GM23338 (cell line): Measurements from ENCODE around the gene RNF121. TPM values are rescaled to one million over a fixed set of nuclear protein-coding genes. Genes with fewer than 3 reads are reported as not detected.

ENCODE experiments used
- ATAC-seq: fragments of 200-7000 bp; cut with Tn5 transposase; 3 replicates; pipeline ENCODE4 v1.9.1; 2020
- DNase-seq: peaks from one replicate; pipeline ENCODE4 v3.0.0-alpha.2; 2015; ENCODE audit warnings: low spot score
- H2AFZ ChIP-seq: fragments of 200-600 bp; sonication (generic); 2 replicates; pipeline ENCODE4 v1.8.0; 2016; ENCODE audit warnings: antibody characterized with exemption, mild to moderate bottlenecking, moderate library complexity
- H3F3A ChIP-seq: fragments of 200-600 bp; sonication (generic); replicated peaks from 2 replicates; pipeline ENCODE4 v1.8.0; 2017; ENCODE audit warnings: antibody characterized with exemption, mixed run types, low read depth
- H3K27ac ChIP-seq: fragments of 200-600 bp; sonication (generic); 2 replicates; pipeline ENCODE4 v1.6.1; 2016; ENCODE audit warnings: low read depth
- H3K27me3 ChIP-seq: fragments of 200-600 bp; sonication (generic); 2 replicates; pipeline ENCODE4 v1.8.0; 2016; ENCODE audit warnings: mild to moderate bottlenecking, mixed run types, moderate library complexity; ENCODE audit not compliant: insufficient read depth
- H3K36me3 ChIP-seq: fragments of 200-600 bp; sonication (generic); 2 replicates; pipeline ENCODE4 v1.8.0; 2016; ENCODE audit warnings: mild to moderate bottlenecking; ENCODE audit not compliant: insufficient read depth
- H3K4me1 ChIP-seq: fragments of 200-600 bp; sonication (generic); 2 replicates; pipeline ENCODE4 v1.8.0; 2016; ENCODE audit warnings: mild to moderate bottlenecking, moderate library complexity; ENCODE audit not compliant: insufficient read depth
- H3K4me2 ChIP-seq: fragments of 200-600 bp; sonication (generic); 2 replicates; pipeline ENCODE4 v1.7.1; 2017; ENCODE audit warnings: mixed run types
- H3K4me3 ChIP-seq: fragments of 200-600 bp; sonication (generic); 2 replicates; pipeline ENCODE4 v1.6.1; 2016; ENCODE audit warnings: mixed run types
- H3K79me2 ChIP-seq: fragments of 200-600 bp; sonication (generic); replicated peaks from 2 replicates; pipeline ENCODE4 v1.8.0; 2017; ENCODE audit warnings: mild to moderate bottlenecking; ENCODE audit not compliant: insufficient read depth
- H3K9me2 ChIP-seq: fragments of 200-600 bp; sonication (generic); 2 replicates; pipeline ENCODE4 v1.8.0; 2017; ENCODE audit not compliant: insufficient read depth
- H4K20me1 ChIP-seq: fragments of 200-600 bp; sonication (generic); replicated peaks from 2 replicates; pipeline ENCODE4 v1.8.0; 2017; ENCODE audit warnings: mild to moderate bottlenecking; ENCODE audit not compliant: insufficient read depth
- H3K27ac Mint-ChIP-seq: 2 replicates; pipeline ENCODE4 v1.8.0; 2020; ENCODE audit warnings: inconsistent platforms, mild to moderate bottlenecking, moderate library complexity, mixed read lengths
- H3K27me3 Mint-ChIP-seq: 3 replicates; pipeline ENCODE4 v1.8.0; 2022; ENCODE audit warnings: low read depth, mild to moderate bottlenecking, moderate library complexity, mixed read lengths, inconsistent platforms; ENCODE audit not compliant: insufficient read depth, poor library complexity
- H3K36me3 Mint-ChIP-seq: 3 replicates; pipeline ENCODE4 v1.8.0; 2021; ENCODE audit warnings: low read depth, mild to moderate bottlenecking, inconsistent platforms, moderate library complexity, mixed read lengths
- H3K4me1 Mint-ChIP-seq: 3 replicates; pipeline ENCODE4 v1.8.0; 2020; ENCODE audit warnings: mild to moderate bottlenecking, inconsistent platforms, mixed read lengths
- H3K4me3 Mint-ChIP-seq: 3 replicates; pipeline ENCODE4 v1.8.0; 2021; ENCODE audit warnings: moderate library complexity, mild to moderate bottlenecking, inconsistent platforms, mixed read lengths
- H3K9me3 Mint-ChIP-seq: 3 replicates; pipeline ENCODE4 v1.8.0; 2020; ENCODE audit warnings: moderate library complexity, mild to moderate bottlenecking, inconsistent platforms, mixed read lengths
- CREB1 ChIP-seq: fragments of 250-450 bp; sonication (Bioruptor Pico); IDR thresholded peaks from 2 replicates; pipeline ENCODE4 v1.5.0; 2020; ENCODE audit warnings: low read depth, mild to moderate bottlenecking, moderate library complexity
- ETS1 ChIP-seq: IDR thresholded peaks from 2 replicates; pipeline ENCODE4 v1.6.1; 2016; ENCODE audit warnings: antibody characterized with exemption
- EZH2 ChIP-seq: fragments of 200-600 bp; sonication (generic); IDR thresholded peaks from one replicate; pipeline ENCODE4 v1.8.0; 2017; ENCODE audit warnings: antibody characterized with exemption, mild to moderate bottlenecking, low read depth; ENCODE audit not compliant: unreplicated experiment
- EZH2phosphoT487 ChIP-seq: fragments of 200-600 bp; sonication (generic); IDR thresholded peaks from one replicate; pipeline ENCODE4 v1.8.1; 2018; ENCODE audit warnings: antibody characterized with exemption; ENCODE audit not compliant: unreplicated experiment
- JUNB ChIP-seq: IDR thresholded peaks from one replicate; pipeline ENCODE4 v1.6.1; 2016; ENCODE audit warnings: antibody characterized with exemption; ENCODE audit not compliant: unreplicated experiment
- NANOG ChIP-seq: IDR thresholded peaks from 2 replicates; pipeline ENCODE4 v1.6.1; 2016; ENCODE audit warnings: antibody characterized with exemption, borderline replicate concordance
- POLR2AphosphoS5 ChIP-seq: IDR thresholded peaks from 2 replicates; pipeline ENCODE4 v1.6.1; 2016; ENCODE audit warnings: antibody characterized with exemption, low read depth
- STAT1 ChIP-seq: IDR thresholded peaks from one replicate; pipeline ENCODE4 v1.6.1; 2016; ENCODE audit warnings: antibody characterized with exemption; ENCODE audit not compliant: unreplicated experiment
- ZNF114 ChIP-seq: fragments of 250-450 bp; sonication (Bioruptor Pico); IDR thresholded peaks from 2 replicates; pipeline ENCODE4 v1.5.0; 2020; ENCODE audit warnings: mild to moderate bottlenecking, moderate library complexity
- ZNF331 ChIP-seq: fragments of 250-450 bp; sonication (Bioruptor Pico); IDR thresholded peaks from 2 replicates; pipeline ENCODE4 v1.5.0; 2020; ENCODE audit warnings: low read depth, mild to moderate bottlenecking, moderate library complexity
- polyA plus RNA-seq: library from polyadenylated mRNA; unstranded; fragments of >200 nt; fragmentation: Nextera tagmentation; extraction: Ambion mirVana; gene quantifications from 2 replicates; pipeline ENCODE4 v1.2.1, GENCODE V29; 2016
- total RNA-seq: library from RNA; depleted of rRNA; stranded (reverse); fragments of >200 nt; shearing (Covaris generic); gene quantifications from 2 replicates; pipeline ENCODE4 v1.2.3, GENCODE V29; 2014
- TF ChIP-seq, protein P1 (sequence below): IDR thresholded peaks from one replicate; pipeline ENCODE4 v1.6.1; 2018; ENCODE audit warnings: antibody characterized with exemption; ENCODE audit not compliant: unreplicated experiment
- TF ChIP-seq, protein P2 (sequence below): fragments of 250-450 bp; sonication (Bioruptor Pico); IDR thresholded peaks from 2 replicates; pipeline ENCODE4 v1.5.0; 2020; ENCODE audit warnings: mild to moderate bottlenecking, moderate library complexity
- TF ChIP-seq, protein P3 (sequence below), 2 experiments: fragments of 200-600 bp in 1 of 2; sonication (generic) in 1 of 2; conservative IDR thresholded peaks; 2 replicates each; pipeline versions ENCODE4 v1.5.1 to v1.6.1; 2016 to 2017; ENCODE audit warnings: antibody characterized with exemption in 2 of 2, low read depth in 2 of 2, mild to moderate bottlenecking in 2 of 2, moderate library complexity in 1 of 2

Gene RNF121
- total and polyA plus RNA-seq, 2 experiments from 2014 or later = 7.8 to 37.7 TPM

GRCh38 chr11:71930556-71931244, 1.9 kb downstream of the RNF121 start:
- H3F3A ChIP-seq = no peaks in the 10 kb centered on the region
- no peak overlapping the region for H2AFZ ChIP-seq
- no peaks in the 10 kb centered on the region for H3K27me3 ChIP-seq
- peaks cover 15% of the 10 kb centered on the region for H3K4me1 ChIP-seq
- Mint-ChIP-seq H3K4me3 (peak overlapping the region; percentile 95), H3K4me1 (peaks cover 6% of the 10 kb centered on the region), H3K27me3 (peaks cover 5% of the 10 kb centered on the region), H3K9me3 (no peaks in the 10 kb centered on the region), H3K27ac (no peak overlapping the region), H3K36me3 (peaks cover 5% of the 10 kb centered on the region; the same call in 2 of the 3 replicates)
- peak overlapping the region; percentile 79; the same call in 1 of the 2 replicates for H3K4me3 ChIP-seq
- H4K20me1 ChIP-seq = peaks cover 39% of the 10 kb centered on the region; the same call in 1 of the 2 replicates
- peaks cover 78% of the 10 kb centered on the region for H3K79me2 ChIP-seq
- peak overlapping the region; percentile 98; the same call in 1 of the 2 replicates for H3K4me2 ChIP-seq
- H3K27ac ChIP-seq = no peak overlapping the region
- ATAC-seq = no peak
- no peaks in the 10 kb centered on the region for H3K9me2 ChIP-seq
- no peak for DNase-seq
- TF ChIP-seq STAT1 (no peak), ZNF114 (CRISPR knock-in tag) (no peak), ZNF331 (CRISPR knock-in tag) (no peak), EZH2phosphoT487 (no peak), CREB1 (CRISPR knock-in tag) (no peak), POLR2AphosphoS5 (no peak), JUNB (no peak), NANOG (no peak), ETS1 (no peak), EZH2 (no peak)
- TF ChIP-seq, protein P1, sequence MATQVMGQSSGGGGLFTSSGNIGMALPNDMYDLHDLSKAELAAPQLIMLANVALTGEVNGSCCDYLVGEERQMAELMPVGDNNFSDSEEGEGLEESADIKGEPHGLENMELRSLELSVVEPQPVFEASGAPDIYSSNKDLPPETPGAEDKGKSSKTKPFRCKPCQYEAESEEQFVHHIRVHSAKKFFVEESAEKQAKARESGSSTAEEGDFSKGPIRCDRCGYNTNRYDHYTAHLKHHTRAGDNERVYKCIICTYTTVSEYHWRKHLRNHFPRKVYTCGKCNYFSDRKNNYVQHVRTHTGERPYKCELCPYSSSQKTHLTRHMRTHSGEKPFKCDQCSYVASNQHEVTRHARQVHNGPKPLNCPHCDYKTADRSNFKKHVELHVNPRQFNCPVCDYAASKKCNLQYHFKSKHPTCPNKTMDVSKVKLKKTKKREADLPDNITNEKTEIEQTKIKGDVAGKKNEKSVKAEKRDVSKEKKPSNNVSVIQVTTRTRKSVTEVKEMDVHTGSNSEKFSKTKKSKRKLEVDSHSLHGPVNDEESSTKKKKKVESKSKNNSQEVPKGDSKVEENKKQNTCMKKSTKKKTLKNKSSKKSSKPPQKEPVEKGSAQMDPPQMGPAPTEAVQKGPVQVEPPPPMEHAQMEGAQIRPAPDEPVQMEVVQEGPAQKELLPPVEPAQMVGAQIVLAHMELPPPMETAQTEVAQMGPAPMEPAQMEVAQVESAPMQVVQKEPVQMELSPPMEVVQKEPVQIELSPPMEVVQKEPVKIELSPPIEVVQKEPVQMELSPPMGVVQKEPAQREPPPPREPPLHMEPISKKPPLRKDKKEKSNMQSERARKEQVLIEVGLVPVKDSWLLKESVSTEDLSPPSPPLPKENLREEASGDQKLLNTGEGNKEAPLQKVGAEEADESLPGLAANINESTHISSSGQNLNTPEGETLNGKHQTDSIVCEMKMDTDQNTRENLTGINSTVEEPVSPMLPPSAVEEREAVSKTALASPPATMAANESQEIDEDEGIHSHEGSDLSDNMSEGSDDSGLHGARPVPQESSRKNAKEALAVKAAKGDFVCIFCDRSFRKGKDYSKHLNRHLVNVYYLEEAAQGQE = no peak
- TF ChIP-seq, protein P2, sequence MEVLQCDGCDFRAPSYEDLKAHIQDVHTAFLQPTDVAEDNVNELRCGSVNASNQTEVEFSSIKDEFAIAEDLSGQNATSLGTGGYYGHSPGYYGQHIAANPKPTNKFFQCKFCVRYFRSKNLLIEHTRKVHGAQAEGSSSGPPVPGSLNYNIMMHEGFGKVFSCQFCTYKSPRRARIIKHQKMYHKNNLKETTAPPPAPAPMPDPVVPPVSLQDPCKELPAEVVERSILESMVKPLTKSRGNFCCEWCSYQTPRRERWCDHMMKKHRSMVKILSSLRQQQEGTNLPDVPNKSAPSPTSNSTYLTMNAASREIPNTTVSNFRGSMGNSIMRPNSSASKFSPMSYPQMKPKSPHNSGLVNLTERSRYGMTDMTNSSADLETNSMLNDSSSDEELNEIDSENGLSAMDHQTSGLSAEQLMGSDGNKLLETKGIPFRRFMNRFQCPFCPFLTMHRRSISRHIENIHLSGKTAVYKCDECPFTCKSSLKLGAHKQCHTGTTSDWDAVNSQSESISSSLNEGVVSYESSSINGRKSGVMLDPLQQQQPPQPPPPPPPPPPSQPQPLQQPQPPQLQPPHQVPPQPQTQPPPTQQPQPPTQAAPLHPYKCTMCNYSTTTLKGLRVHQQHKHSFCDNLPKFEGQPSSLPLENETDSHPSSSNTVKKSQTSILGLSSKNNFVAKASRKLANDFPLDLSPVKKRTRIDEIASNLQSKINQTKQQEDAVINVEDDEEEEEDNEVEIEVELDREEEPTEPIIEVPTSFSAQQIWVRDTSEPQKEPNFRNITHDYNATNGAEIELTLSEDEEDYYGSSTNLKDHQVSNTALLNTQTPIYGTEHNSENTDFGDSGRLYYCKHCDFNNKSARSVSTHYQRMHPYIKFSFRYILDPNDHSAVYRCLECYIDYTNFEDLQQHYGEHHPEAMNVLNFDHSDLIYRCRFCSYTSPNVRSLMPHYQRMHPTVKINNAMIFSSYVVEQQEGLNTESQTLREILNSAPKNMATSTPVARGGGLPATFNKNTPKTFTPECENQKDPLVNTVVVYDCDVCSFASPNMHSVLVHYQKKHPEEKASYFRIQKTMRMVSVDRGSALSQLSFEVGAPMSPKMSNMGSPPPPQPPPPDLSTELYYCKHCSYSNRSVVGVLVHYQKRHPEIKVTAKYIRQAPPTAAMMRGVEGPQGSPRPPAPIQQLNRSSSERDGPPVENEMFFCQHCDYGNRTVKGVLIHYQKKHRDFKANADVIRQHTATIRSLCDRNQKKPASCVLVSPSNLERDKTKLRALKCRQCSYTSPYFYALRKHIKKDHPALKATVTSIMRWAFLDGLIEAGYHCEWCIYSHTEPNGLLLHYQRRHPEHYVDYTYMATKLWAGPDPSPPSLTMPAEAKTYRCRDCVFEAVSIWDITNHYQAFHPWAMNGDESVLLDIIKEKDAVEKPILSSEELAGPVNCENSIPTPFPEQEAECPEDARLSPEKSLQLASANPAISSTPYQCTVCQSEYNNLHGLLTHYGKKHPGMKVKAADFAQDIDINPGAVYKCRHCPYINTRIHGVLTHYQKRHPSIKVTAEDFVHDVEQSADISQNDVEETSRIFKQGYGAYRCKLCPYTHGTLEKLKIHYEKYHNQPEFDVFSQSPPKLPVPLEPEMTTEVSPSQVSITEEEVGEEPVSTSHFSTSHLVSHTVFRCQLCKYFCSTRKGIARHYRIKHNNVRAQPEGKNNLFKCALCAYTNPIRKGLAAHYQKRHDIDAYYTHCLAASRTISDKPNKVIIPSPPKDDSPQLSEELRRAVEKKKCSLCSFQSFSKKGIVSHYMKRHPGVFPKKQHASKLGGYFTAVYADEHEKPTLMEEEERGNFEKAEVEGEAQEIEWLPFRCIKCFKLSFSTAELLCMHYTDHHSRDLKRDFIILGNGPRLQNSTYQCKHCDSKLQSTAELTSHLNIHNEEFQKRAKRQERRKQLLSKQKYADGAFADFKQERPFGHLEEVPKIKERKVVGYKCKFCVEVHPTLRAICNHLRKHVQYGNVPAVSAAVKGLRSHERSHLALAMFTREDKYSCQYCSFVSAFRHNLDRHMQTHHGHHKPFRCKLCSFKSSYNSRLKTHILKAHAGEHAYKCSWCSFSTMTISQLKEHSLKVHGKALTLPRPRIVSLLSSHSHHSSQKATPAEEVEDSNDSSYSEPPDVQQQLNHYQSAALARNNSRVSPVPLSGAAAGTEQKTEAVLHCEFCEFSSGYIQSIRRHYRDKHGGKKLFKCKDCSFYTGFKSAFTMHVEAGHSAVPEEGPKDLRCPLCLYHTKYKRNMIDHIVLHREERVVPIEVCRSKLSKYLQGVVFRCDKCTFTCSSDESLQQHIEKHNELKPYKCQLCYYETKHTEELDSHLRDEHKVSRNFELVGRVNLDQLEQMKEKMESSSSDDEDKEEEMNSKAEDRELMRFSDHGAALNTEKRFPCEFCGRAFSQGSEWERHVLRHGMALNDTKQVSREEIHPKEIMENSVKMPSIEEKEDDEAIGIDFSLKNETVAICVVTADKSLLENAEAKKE = no peak
- TF ChIP-seq, protein P3, sequence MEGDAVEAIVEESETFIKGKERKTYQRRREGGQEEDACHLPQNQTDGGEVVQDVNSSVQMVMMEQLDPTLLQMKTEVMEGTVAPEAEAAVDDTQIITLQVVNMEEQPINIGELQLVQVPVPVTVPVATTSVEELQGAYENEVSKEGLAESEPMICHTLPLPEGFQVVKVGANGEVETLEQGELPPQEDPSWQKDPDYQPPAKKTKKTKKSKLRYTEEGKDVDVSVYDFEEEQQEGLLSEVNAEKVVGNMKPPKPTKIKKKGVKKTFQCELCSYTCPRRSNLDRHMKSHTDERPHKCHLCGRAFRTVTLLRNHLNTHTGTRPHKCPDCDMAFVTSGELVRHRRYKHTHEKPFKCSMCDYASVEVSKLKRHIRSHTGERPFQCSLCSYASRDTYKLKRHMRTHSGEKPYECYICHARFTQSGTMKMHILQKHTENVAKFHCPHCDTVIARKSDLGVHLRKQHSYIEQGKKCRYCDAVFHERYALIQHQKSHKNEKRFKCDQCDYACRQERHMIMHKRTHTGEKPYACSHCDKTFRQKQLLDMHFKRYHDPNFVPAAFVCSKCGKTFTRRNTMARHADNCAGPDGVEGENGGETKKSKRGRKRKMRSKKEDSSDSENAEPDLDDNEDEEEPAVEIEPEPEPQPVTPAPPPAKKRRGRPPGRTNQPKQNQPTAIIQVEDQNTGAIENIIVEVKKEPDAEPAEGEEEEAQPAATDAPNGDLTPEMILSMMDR (conservative IDR thresholded peaks at IDR 0.05; ENCODE audit: low read depth in 2 of 2) = no peak
- H3K36me3 ChIP-seq = no peaks in the 10 kb centered on the region
